H1 (cell line): Measurements from ENCODE around the gene EMD. TPM values are rescaled to one million over a fixed set of nuclear protein-coding genes. Genes with fewer than 3 reads are reported as not detected.

Source experiments
- BCL11A ChIP-seq, 2 experiments: IDR thresholded peaks; one replicate each; pipeline ENCODE4 v1.6.1; 2011; ENCODE audit warnings: low read depth in 2 of 2, low read length in 2 of 2, mild to moderate bottlenecking in 2 of 2
- CREB1 ChIP-seq: IDR thresholded peaks from 2 replicates; pipeline ENCODE4 v1.6.1; 2012; ENCODE audit warnings: inconsistent platforms
- EP300 ChIP-seq, 2 experiments: IDR thresholded peaks; 1 replicate in 1 of 2; 2 replicates in 1 of 2; pipeline ENCODE4 v1.6.1; 2011 to 2012; ENCODE audit warnings: low read depth in 2 of 2, low read length in 2 of 2, mild to moderate bottlenecking in 2 of 2, borderline replicate concordance in 1 of 2, inconsistent platforms in 1 of 2, moderate library complexity in 1 of 2
- MAFK ChIP-seq: IDR thresholded peaks from 2 replicates; pipeline ENCODE4 v1.6.1; 2012; ENCODE audit warnings: low read depth, mild to moderate bottlenecking, improper control_type of control experiment, low read length
- RFX5 ChIP-seq: IDR thresholded peaks from 2 replicates; pipeline ENCODE4 v1.6.1; 2011; ENCODE audit warnings: low read depth, low read length, improper control_type of control experiment, borderline replicate concordance
- polyA plus RNA-seq, 7 experiments: library from polyadenylated mRNA; depleted of rRNA in 3 of 7; stranded (reverse) in 5 of 7; unstranded in 2 of 7; fragments of >200 nt in 5 of 7; fragments of 200-250 nt in 2 of 7; gene quantifications; 1 replicate in 5 of 7; 2 replicates in 1 of 7; 4 replicates in 1 of 7; pipeline versions ENCODE4 v1.2.1 to v1.2.3, GENCODE V29; 2011 to 2013; ENCODE audit warnings: missing spikeins in 2 of 7, mixed read lengths in 2 of 7
- total RNA-seq: library from RNA; stranded (reverse); fragmentation: NEBNext Ultra II Directional; extraction: Animal tissue kit (Norgen Biotek cat#: 25700); gene quantifications from 2 replicates; pipeline ENCODE4 v1.2.1, GENCODE V29; 2021

EMD gene
- total and polyA plus RNA-seq, 2 of the 8 experiments (the other 6 are each of a cell fraction or from before 2014, with no cell fraction given), result 45.5 to 109 TPM

- TF ChIP-seq RFX5 (no peak), MAFK (no peak), EP300 (IDR thresholded peaks at IDR 0.05; ENCODE audit: borderline replicate concordance in 1 of 2, low read depth in 2 of 2, low read length in 2 of 2) (no peak), BCL11A (IDR thresholded peaks at IDR 0.05; ENCODE audit: low read depth in 2 of 2, low read length in 2 of 2) (no peak), CREB1 (no peak)
- TF ChIP-seq, all 59 proteins: peak for 0
Measured at GRCh38 chrX:154333116-154333515, 46.0 kb upstream of the EMD start (continued).
